Medulla oblongata (tissue), 1 donor: Measurements from ENCODE around the gene LTBP3.
"Not testable (repeated sequence)": the region's sequence is repeated elsewhere in the genome, so short reads cannot be mapped to it uniquely, and the experiment has no call there.

Experiments used
- DNase-seq: peaks from one replicate; pipeline ENCODE4 v3.0.0-alpha.2; 2015; ENCODE audit errors: extremely low spot score

Gene LTBP3

DNA sequence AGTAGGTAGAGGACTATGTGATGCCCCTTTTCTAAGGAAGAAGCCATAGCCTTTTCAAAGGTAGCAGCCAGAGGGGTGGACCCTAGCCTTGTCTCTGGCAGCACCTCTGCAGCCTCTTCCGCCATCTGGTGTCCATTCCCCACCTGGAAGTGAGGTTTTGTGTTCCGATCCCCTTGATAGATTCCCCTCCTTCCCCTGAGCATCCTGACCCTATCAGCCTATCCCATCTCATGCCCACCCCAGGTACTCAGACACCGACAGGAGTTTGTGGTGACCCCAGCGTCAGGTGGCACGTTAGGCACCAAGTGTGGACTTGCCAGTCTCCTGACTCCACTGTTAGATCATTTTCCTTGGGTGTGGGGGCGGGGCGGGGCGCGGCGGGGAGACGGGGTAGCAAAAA lies 13.8 kb upstream of the LTBP3 start:
- peak; percentile 33 for DNase-seq

DNA sequence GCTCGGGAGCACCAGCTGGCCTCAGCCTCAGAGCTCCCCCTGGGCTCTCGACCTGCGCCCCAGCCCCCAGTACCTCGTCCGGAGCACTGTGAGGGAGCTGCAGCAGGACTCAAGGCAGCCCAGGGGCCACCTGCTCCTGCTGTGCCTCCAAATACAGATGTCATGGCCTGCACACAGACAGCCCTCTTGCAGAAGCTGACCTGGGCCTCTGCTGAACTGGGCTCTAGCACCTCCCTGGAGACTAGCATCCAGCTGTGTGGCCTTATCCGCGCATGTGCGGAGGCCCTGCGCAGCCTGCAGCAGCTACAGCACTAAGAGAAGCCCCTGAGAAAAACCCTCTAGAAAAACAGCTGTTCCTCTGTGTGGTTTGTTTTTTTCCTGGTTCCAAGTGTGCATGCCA lies 13.3 kb upstream of the LTBP3 start:
- no peak for DNase-seq

DNA sequence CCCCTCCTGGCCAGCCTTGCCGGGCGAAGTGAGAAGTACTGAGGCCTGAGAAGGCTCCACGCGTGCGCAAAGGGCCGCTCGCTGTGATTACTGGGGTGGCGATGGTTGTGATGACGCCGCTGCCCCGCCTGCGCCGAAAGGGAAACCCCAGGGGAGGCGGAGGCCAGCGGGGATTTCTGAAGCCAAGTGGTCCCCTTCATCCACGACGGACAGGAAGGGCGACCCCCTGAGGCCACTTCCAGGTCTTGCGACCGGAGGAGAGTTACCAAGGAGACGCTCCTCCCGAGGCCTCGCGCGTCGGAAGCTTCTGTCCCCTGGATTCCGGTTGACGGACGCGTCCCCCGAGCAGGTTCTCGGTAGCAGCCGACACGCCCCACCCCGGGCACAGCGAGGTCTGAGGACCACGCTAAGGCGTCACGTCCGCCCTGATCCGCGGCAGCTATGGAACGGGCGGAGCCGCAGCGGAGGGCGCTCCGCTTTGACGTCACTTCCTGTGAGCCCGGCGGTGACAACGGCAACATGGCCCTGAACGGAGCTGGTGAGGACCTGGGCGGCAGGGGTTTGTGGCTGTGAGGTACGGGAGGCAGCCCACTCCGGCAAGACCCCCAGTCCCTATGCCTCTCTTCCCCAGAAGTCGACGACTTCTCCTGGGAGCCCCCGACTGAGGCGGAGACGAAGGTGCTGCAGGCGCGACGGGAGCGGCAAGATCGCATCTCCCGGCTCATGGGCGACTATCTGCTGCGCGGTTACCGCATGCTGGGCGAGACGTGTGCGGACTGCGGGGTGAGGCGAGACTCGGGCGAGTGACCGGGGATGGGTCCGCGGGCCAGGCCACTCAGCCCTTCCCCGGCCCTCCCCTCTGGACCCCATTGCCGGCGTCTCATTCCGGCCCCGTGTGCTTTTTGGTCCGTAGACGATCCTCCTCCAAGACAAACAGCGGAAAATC lies 12.1 kb upstream of the LTBP3 start, which contains the start of gene ZNRD2:
ZNRD2 (plus strand) TSS at position 505 of the 946 bp plus-strand sequence; CDS start at position 520, 15 bp downstream.
- peak; percentile 98 for DNase-seq

DNA sequence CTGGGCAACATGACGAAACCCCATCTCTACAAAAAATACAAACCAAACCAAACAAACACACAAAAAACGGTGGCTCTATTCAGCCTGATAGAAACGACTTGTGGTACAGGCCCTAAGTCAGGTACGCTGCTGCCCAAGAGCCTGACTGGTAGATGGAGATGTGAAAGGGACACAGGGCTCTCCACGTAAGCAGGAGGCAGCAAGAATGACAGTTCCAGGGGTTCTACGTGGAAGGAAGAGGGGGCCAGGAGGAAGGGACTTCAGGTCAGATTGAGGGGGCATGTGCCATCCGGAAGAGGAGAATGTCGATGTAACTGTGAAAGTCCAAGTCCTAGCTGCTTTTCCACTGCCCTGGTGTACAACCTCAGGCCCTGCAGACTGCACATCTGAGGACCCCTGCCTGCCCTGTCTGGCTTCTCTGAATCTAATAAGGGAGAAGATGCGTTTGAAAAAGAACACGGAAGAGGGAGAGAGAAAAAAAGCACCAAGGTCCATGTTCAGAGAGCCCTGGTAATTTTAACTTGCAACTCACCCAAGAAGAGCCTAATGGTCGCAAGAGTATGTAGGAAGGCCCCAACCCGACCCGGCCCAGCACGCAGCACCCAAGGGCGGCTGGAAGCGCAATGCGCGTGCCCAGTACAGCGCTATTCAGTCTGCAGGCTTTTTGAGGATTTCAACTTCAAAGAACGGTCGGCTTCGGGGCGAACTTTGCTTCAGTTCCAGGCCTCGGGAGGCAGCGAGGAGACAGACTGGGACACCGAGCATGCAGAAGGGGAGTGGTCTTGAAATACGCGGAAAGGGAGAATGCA lies 11.2 kb upstream of the LTBP3 start:
- no peak for DNase-seq

DNA sequence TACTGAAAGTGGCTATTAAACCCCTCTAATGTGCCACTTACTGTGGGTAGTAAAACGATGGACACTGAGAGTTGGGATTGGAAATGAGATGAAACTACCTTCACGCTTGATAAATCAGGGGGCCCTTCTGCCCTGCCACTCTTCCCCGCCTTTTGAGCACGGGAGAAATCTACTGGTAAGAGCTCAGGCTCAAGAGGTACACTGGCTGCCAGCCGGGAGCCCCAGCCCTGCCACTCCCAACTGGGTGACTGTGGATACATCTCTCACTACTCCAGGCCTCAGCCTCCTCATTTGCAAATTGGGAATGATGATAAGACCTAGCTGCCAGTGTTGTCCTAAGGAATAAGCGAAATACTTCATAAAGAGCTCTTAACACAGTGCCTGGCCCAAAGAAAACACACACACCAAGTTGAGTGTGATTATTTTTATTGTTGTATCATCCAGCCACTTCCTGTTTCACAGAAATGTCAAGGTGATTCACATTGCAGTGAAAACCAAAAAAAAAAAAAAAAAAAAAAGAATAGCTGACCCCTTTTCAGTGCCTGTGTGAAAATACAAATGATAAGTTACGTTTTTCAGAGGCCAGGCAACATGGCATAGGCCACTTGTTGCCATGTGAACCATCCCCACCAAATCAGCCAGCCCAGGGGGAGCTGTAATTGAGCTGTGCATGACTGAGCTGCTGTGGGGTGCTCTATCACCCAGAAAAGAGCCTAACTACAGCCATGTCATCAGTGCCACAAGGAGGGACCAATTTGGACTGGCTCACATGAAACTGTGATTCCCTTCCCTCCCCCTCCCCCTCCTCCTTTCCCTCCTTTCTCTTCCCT lies 7.7 kb upstream of the LTBP3 start:
- no peak for DNase-seq

DNA sequence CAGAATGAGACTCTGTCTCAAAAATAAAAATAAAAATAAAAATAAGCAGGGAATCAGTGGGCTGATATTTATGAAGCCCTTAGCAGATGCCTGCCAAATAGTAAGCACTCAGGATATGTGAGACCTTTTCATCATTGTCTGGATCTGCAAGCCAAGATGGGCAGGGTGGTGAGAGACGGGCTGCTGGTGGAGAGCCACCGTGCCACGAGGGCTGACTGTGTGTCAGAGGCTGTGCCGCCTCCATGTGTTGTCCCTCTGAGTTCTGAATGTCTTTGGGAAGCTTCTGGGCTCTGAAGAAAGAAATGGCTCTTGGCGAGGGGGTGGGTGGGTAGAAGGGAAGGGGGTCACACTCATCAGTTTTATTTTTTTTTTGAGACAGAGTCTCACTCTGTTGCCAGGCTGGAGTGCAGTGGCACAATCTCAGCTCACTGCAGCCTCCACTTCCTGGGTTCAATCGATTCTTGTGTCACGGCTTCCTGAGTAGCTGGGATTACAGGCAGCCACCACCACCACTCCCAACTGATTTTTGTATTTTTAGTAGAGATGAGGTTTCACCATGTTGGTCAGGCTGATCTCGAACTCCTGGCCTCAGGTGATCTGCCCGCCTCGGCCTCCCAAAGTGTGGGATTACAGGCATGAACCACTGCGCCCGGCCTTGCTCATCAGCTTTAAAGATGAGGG lies 6.9 kb upstream of the LTBP3 start:
- not testable (repeated sequence) for DNase-seq

DNA sequence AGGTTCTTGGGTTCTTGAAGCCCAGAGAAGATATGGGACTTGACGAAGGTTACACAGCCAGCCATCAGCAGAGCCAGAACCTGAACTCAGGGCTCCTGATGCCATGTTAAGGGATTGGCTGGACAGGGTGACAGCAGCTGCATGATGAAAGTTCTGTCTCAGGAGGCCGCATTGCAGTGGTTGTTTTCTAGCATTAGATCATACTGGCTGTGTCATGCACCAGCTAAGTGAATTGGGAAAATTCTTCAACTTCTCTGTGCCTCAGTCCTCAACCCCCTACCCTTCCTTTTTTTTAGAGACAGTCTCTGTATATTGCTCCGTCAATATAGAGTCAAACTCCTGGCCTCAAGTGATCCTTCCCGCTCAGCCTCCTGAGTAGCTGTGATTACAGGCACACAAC lies 5.4 kb upstream of the LTBP3 start:
- no peak for DNase-seq

DNA sequence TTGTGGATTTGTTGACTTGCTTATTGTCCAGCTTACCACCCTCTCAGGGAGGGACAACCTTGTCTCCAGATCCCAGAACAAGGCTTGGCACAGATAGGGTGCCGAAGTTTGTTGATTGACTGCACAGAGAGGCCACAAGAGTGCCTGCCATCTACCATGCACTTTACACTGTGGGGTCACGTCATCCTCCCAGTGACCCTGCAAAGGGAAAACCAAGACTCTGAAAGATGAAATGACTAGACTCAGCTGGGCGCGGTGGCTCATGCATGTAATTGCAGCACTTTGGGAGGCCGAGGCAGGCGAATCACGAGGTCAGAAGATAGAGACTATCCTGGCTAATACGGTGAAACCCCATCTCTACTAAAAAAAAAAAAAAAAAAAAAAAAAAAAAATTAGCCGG lies 4.6 kb upstream of the LTBP3 start:
- no peak for DNase-seq

DNA sequence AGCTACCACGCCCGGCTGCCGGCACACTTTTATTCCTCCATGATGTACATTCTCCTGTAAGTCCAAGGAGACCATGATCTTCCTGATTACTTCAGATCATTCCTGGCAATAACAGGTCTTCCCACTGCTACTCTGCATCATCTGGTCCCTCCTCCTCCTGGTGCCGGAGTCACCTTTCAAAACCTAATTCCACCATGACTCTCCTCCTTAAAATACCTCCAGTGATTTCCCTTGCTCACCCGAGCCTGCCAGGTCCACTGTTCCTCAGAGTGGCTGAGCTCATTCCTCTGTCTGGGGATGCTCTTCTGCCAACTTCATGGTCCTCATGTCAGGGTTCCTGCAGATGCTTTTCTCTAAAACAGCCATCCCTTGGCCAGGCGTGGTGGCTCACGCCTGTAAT lies 3.9 kb upstream of the LTBP3 start:
- DNase-seq: no peak

DNA sequence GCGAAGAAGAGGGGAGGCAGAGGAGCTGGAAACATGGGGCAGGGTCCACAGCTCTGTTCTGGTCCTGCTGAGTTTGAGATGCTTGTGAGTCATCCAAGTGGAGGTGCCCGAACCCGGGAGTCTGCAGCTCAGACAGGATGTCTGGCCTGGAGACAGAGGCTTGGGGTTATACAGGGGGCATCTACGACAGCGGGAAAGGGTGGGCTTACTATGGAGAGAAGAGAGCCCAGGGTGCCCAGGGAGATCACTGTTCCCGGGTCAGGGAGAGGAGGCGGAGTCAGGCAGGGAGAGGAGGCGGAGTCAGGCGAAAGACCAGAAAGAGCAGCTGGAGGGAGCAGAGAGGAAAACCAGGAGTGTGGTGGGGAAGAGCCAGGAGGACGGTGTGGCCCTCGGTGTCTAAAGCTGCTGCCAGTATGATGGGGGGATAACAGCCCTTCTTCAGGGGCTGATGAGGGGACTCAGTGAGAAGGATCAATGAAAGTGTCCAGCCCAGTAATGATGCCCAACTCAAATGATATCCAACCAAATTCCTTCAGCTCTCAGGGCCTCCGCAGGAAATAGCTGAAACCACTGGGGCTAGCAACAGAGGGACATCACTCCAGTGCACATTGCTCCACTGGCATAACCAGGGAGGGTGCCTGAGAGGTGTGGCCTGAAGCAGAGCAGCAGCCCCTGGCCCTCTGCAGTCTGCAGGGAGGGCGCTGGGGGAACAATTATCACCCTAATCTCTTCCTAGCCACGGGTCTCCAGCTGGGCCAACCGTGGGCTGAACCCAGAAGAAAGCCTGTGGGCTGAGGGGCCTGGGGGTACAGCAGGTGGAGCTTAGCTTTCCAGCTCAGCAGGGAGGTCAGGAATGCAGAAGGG lies 2.6 kb upstream of the LTBP3 start:
- peak; percentile 69 for DNase-seq

DNA sequence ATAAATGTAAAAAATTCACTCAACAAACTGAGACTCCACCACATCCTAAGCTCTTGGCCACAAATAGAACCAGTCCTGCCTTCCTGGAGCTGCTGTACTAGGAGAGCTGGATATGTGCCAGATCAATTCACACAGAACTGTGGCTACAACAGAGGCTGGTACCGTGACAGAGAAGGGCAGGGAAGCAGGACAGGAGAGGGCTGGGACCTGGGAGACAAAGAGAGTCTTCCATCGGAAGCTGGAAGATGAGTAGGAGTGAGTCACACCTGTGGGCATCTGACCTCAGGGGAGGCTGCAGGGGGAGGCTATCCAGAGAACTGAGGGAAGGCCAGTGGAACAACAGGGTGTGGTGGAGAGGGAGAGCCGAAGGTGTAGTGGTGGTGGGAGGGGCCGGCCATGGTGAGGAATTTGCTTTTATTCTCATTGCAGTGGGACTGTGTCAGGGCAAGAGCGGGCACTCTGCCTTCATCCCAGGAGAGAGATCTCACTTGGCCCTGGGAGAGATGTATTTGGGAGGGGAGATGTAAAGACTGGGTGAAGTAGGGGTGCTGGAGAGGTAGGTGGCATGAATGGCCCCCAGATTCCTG lies 1.9 kb upstream of the LTBP3 start:
- DNase-seq: peak; percentile 59

DNA sequence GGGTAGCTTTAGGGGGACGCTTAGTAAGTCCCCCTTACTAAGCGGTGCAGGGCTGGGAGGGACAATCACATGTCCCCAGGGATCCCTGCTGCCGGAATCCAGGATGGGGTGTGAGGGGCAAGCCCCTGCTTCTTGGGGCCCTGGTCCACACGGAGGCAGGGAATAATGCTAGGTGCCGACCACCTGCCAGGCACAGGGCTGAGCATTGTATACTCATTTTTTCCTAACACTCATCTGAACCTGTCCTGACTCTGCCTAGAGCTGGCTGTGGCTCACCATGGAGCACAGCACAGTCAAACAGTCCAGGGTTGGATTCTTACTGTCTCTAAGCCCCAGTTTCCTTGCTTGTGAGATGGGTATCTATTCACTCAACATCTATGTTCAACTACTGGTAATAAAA lies 1.4 kb upstream of the LTBP3 start:
- DNase-seq: no peak

DNA sequence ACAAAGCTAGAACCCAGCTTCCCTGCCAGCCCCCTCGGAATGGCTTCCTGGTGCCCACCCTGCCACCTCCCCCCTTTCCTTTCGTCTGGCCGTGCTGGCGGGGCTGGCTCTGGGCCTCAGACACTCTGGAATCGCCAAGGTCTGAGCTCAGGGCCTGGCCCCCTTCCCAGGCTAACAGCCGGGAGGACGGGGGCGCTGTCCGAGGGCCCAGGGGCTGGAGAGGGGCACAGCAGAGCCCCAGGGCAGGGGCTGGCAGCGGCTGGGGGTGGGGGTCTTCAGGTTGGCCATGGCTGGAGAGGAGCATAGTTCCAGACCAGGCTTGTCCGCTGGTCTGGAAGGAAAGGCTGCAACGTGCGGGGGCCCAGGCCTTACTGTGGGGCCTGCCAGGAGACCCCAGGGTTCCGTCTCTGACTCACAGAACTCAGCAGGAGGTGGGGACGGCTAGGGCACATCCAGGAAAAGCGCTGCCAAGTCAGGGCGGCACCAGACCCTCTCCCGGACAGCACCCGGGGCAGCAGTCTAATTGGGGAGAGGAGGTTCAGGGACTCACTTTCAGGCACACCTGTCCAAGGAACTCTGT lies 861 bp upstream of the LTBP3 start:
- peak; percentile 79 for DNase-seq

DNA sequence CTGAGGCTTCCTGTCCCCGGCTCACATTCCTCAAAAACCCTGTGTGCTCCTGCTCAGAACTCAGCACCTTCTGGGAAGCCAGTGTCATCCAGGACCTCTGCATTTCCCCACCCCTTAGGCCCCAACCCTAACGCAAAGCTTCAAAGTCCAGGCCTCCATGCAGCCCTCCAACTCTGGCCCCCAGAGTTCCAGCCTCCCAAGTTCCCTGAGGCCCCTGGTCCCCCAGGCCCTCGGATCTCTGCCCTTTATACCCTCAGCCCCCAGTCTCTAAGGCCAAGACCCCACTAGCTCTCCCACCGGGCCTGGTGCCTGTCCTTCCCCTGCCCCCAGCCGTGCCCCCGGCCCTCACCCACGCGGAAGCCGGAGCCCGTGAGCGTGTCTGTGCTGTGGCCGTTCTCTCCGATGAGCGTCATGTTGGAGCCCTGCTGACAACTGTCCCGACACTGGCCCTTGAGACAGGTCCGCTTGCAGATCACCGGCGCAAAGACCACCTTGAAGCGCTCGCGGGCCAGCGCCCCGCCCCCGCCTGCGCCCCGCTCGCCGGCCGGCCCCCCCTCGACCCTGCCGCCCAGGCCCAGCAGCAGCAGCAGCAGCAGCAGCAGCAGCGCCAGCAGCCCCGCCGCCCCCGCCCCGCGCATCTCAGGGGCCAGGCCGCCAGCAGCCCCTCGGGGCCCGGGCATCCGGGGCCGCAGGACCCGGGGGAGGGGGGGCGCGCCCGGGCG lies 718 bp downstream of the LTBP3 start:
- no peak for DNase-seq

DNA sequence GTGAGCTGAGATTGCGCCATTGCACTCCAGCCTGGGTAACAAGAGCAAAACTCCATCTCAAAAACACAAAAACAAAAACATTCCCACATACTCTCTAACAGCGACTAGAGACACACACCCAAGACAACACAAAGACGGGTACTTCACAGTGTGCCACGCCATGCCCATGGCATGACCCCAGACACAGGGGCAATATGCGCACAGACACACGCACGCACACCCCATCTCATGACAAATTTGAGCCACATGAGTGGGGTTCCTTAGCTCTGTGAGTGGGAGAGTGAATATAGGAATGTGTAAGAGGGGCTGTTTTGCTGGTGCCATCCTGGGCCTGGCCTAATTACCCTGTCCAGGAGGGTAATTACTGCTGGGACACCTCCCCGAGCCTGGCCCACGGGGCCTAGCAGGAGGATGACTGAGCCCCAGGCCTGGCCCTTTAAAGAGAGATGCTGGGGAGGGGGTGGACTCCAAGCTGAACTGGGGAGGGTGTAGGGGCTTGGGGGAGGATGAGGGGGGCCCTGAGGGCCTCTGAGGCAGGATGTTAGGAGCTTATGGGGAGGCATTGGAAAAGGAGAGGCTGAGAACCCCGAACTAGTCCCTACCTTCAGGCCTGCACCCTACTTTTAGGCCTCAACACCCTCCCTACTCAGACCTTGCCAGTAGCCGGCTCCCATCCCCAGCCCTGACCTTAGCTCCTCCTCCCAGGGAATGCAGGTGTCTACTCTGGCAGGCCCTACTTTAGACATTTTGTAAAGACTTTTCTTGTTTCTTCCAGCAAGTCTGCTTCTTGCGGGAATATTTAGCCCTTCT lies 1.5 kb downstream of the LTBP3 start:
- DNase-seq: no peak

DNA sequence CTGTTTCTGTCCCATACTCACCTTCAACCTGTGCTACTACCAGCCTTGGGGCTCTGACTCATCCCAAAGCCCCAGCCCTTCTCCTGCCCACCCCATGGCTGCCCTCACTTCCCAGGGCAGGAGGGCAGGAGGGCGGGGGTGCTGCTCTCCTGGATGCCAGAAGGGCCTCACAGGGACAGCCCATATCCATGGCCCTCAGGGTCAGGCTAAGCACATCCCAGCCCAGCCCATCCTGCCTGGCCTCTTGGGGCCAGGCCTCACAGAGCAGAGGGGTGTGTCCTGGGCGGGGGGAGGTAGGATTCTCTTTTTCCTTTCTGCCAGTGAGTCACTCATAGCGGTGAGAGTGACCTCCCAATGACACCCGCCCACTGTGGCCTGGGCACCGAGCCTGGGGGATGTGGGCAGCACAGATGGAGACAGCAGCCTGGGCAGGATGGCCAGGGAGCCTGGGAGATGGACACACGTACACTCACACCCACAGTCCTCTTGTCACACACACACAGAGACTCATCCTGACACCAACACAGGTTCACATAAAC lies 2.4 kb downstream of the LTBP3 start:
- no peak for DNase-seq

DNA sequence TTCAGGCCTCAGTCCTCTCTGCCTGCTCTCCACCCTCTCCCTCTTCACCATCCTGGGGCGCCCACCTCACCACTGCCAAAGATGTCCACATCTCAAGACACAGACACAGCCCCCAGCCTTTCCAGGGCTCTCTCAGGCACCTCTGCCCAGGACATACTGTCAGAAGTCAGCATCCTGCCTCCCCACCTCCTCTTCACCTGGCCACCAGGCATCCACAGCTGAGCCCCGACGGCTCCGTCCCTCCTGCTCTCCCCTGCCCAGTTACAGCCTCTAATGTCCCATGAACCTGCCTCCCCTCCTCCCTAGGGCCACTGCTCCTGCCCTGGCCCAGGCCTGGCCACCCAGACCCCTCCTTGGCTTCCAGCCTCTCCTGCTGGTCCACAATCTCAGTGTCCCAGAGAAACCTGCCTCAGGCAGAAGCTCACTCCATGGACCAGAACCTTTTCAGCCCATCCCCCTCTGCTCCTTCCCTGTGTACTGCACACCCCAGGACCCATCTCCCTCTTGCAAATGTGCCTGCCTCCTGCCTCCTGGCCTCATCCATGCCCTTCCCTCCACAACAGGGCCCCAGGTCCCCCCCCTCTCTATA lies 3.2 kb downstream of the LTBP3 start:
- DNase-seq: no peak
